Measurements from ENCODE around the gene RPGRIP1L.
A peak's percentile ranks its signal among the peaks of the same experiment; 100 is the strongest.

The RPGRIP1L gene

DNA sequence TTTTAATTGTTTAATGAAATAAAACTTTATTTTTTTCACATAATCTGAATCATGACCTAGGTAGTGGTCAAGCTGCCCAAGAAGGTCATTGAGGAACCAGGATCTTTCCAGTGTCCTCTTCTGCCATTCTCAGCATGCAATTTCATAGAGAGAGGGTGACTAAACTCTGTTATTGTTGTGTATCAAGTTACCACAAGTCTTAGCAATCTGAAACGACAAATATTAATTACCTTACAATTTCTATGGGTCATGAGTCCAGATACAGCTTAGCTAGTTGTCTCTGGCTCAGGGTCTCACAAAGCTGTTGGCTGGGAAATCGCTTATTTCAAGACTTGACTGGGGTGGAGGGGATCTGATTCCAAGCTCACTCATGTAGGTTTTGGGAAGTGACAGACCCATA is 37.9 kb upstream of the RPGRIP1L start:
- H3K27ac ChIP-seq = no peak overlapping the region
- TF ChIP-seq, protein P1, sequence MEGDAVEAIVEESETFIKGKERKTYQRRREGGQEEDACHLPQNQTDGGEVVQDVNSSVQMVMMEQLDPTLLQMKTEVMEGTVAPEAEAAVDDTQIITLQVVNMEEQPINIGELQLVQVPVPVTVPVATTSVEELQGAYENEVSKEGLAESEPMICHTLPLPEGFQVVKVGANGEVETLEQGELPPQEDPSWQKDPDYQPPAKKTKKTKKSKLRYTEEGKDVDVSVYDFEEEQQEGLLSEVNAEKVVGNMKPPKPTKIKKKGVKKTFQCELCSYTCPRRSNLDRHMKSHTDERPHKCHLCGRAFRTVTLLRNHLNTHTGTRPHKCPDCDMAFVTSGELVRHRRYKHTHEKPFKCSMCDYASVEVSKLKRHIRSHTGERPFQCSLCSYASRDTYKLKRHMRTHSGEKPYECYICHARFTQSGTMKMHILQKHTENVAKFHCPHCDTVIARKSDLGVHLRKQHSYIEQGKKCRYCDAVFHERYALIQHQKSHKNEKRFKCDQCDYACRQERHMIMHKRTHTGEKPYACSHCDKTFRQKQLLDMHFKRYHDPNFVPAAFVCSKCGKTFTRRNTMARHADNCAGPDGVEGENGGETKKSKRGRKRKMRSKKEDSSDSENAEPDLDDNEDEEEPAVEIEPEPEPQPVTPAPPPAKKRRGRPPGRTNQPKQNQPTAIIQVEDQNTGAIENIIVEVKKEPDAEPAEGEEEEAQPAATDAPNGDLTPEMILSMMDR (conservative IDR thresholded peaks at IDR 0.05) = no peak

DNA sequence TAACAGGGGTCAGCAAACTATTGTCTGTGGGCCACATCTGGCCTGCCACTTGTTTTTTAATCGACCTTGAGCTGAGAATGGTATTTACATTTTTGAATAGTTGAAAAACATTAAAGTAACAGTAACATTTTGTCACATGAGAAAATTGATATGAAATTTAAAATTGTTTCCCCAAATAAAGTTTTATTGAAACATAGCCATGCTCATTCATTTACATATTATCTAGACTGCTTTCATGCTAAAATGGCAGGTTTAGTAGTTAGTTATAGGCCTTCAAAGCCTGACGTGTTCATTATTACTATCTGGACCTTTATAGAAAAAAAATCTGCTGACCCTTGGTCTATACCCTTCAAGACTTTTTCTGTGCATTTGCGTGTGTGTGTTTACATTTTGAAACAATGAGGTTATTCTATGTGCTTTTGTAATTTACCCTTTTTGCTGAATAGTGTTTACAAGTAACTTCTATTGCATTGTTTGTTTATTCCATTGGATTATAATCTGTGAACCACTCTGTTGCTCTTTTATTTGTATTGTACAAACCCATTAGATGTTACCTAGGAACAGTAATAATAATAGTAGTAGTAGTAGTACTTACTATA is 37.4 kb upstream of the RPGRIP1L start:
- H3K27ac ChIP-seq = no peak overlapping the region
- TF ChIP-seq, protein P1 (conservative IDR thresholded peaks at IDR 0.05) = no peak

DNA sequence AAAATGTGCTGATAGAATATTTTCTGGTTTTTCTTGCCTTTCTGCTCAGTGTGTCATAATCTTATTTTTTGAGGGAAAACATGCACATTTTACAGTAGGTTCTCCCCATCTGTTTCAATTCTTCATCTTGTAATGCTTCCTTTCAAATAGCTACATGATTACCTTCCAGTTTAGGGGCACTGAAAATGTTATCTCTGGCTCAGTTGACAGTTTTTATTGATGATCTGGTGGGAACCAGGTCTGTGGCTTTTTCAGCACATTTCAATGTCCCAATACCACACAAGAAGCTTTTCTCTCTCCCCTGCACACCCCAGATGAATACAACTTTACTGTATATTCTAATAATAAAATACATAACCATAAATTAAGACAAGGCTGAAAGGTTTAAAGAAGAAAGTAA is 36.8 kb upstream of the RPGRIP1L start:
- TF ChIP-seq, protein P1 (conservative IDR thresholded peaks at IDR 0.05) = no peak
- H3K27ac ChIP-seq = no peak overlapping the region

DNA sequence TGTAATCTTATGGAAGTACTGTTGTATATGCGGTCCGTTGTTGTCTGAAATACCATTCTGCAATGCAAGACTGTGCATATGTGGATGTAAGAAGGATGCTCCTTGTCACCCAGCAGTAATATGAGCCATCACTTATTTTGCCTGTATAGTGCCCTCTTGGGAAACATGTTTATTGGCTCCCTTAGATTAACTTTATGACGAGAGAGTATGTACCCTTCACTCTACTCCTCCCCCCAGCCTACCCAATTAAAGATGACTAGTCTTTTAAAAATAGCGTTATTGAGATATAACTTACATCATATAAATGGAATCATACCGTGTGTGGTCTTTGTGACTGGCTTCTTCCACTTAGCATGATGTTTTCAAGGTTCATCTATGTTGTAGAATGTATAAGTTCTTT is 33.9 kb upstream of the RPGRIP1L start:
- TF ChIP-seq, protein P1 (conservative IDR thresholded peaks at IDR 0.05) = no peak
- H3K27ac ChIP-seq = no peak overlapping the region

DNA sequence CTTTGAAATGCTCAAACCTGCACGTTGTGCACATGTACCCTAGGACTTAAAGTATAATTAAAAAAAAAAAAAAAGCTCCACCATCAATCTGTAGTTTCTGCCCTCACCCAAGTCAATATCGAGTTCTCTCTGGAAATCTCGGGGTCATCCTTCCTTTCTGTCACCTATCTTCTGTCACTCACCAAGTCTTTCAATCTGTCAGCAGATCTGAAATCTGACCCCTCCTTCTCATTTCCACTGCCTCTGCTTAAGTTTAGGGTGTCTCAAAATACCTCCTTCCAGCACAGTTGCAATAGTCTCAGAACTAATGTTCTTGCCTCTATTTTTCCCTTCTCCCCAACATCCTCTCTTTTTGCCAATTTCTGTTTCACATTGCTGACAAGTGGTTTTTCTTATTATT is 32.6 kb upstream of the RPGRIP1L start:
- TF ChIP-seq, protein P1 (conservative IDR thresholded peaks at IDR 0.05) = no peak
- no peak overlapping the region for H3K27ac ChIP-seq

DNA sequence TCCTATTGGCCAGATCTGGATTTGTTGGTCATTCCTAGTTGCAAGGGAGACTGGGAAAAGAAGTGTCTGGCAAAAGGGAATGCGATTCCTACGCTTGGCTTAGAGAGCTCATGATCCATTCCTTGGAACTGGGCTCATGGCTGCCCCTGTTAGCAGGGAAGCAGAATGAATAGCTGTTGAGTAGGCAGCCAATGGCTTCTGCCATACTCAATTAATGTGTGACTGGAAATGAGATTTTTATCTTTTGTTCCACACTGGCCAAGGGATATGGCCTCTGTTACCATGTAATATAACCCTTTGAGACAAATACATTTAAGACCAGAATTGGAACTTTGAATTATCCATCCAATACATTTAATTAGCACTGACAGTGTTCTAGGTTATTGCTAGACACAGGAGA is 31.2 kb upstream of the RPGRIP1L start:
- TF ChIP-seq, protein P1 (conservative IDR thresholded peaks at IDR 0.05) = no peak
- no peak overlapping the region for H3K27ac ChIP-seq

DNA sequence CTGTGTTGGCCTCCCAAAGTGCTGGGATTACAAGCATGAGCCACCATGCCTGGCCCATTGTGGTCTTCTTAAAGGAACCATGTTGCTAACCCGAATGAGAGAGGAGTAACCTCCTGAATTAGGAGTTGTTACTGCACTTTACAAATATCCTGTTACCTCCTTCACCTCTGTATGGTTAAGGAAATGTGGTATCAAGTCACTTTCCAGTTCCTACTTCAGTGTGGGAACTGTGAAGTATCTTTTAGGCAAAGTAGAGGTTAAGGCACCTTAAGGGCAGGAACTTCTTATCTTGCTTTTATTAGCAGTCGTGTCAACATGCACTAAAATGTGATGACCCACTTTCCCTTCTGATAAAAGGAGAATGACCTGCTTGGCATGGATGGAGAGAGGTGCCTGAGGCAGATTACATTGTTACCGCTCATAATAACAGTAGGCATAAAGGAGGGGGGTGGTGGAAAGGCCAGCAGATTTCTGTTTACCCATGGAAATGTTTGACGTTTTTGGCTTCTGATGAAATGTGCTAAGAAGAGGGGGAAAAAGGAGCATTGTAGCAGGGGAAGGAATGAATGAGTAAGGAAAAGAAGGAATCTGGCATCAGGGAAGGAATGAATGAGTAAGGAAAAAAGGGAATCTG is 28.8 kb upstream of the RPGRIP1L start:
- H3K27ac ChIP-seq = peak overlapping the region; percentile 66
- TF ChIP-seq, protein P1 (conservative IDR thresholded peaks at IDR 0.05) = no peak

Data from VCaP (cell line).